ENCODE measurements around the gene SETD7.
"Not testable (repeated sequence)": the region's sequence is repeated elsewhere in the genome, so short reads cannot be mapped to it uniquely, and the experiment has no call there.

Gene SETD7

GRCh38 chr4:139460565-139460964 lies 95.5 kb downstream of the SETD7 start:
- no peak for DNase-seq

GRCh38 chr4:139458999-139459398 lies 97.0 kb downstream of the SETD7 start:
- DNase-seq = no peak

- no peak for DNase-seq
These were observed 97.5 kb downstream of the SETD7 start for GRCh38 chr4:139458543-139458942.

DNA sequence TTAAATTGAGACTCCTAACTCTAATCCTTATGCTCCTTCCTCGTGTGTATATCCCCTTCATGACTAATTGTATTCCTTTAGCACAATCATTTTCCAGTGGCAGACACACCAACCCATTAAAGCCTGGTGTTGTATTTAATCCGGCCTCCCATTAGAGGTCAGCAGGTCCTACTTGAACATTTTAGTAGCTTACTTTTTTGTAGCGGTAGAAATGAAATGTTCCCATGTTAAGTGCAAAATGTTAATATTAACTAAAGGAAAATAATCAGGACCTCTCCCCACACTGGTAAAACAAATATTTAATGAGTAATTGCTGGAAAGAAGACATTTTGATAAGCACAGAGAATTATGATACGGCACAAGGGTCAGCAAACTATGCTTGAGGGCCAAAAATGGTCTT lies 98.7 kb downstream of the SETD7 start:
- DNase-seq = no peak

DNA sequence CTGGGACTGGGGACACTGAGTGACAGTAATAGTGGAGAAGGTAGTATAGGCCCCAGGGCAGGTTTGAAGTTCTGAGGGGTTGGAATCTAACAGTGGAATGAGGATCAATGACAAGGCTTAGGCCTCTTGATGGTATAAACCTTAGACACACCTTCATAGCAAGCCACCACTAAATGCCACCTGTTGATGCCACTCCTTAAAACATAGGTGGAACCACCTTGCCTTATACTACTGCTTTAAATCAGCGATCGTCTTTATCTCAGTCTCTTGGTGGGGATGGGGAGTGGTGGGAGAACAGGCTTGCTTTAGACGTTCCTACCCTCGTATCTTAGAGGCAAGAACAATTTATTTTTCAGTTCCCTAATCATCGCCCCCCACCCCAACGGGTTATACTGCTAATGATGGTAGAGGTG lies 100.9 kb downstream of the SETD7 start:
- no peak for DNase-seq

DNA sequence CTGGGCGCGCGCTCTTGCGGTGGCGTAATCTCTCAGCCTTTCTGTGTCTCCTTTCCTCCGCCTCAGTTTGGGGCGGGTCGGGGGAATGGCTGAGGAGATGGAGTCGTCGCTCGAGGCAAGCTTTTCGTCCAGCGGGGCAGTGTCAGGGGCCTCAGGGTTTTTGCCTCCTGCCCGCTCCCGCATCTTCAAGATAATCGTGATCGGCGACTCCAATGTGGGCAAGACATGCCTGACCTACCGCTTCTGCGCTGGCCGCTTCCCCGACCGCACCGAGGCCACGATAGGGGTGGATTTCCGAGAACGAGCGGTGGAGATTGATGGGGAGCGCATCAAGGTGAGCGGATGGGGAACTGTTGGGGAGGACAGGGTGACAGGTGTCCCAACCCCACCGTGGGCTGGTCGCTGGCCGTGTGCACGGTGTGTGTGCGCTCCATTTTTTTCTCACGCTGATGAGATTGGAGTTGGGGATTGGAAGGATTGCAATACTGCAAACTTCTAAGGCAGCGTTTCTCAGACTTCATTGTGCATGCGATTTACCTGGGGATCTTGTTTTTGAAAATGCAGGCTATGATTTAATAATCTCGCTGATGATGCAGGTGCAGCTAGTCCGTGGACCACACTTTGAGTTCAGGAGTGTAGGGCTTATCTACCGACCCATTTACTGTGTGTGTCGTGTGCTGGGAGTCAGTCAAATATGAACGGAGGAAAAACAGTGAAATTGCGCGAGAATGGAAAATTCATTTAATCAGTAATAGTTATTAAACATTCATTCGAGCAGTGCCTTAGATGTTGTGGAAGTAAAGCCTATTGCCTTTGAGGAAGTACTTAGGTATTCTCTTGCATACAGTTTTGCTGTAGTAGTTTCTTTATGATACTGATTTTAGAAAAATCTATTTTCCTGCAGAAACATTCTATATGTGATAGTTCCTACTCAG lies 101.6 kb downstream of the SETD7 start, which contains the start of gene RAB33B:
TSS of gene RAB33B (plus strand) at position 11 of the 935 bp plus-strand sequence. CDS start at position 86, 75 bp downstream.
- DNase-seq = peak; percentile 37

- peak; percentile 83 for DNase-seq
These were observed 102.5 kb downstream of the SETD7 start for GRCh38 chr4:139453371-139454110.

- DNase-seq = peak; percentile 67
These were observed 103.0 kb downstream of the SETD7 start for GRCh38 chr4:139453041-139453370.

- DNase-seq = no peak
These were observed 104.0 kb downstream of the SETD7 start for GRCh38 chr4:139451997-139452396.

- DNase-seq = no peak
These were observed 105.4 kb downstream of the SETD7 start for GRCh38 chr4:139450586-139450985.

GRCh38 chr4:139447078-139447477 lies 108.9 kb downstream of the SETD7 start:
- DNase-seq = not testable (repeated sequence)

Measured in NCI-H2171 treated with DMSO at 0.1 percent for 48 hours (cell line).